K562 (cell line): ENCODE data around the gene HCFC1R1.
"Not testable (repeated sequence)": the region's sequence is repeated elsewhere in the genome, so short reads cannot be mapped to it uniquely, and the experiment has no call there.

Experiments
- POLR2A ChIP-seq: fragments of 450-650 bp; conservative IDR thresholded peaks from 2 replicates; pipeline ENCODE4 v1.6.1; 2016
- SREBF2 ChIP-seq: sonication (generic); formaldehyde crosslinking; IDR thresholded peaks from 2 replicates; pipeline ENCODE4 v1.4.0; 2020; ENCODE audit warnings: mild to moderate bottlenecking, missing genetic modification reagents
- ZFP1 ChIP-seq: fragments of 450-650 bp; formaldehyde crosslinking; IDR thresholded peaks from 2 replicates; pipeline ENCODE4 v1.4.0; 2020; ENCODE audit warnings: mild to moderate bottlenecking, mixed read lengths
- TF ChIP-seq, protein P1 (sequence below), 3 experiments: IDR thresholded peaks in 2 of 3; conservative IDR thresholded peaks in 1 of 3; 2 replicates each; pipeline ENCODE4 v1.5.1; 2011 to 2012; ENCODE audit warnings: low read length in 3 of 3, mild to moderate bottlenecking in 3 of 3, control low read depth in 2 of 3, improper control_type of control experiment in 1 of 3, inconsistent platforms in 1 of 3, low read depth in 1 of 3, mixed read lengths in 1 of 3, moderate library complexity in 1 of 3; ENCODE audit not compliant: insufficient read depth in 2 of 3
- TF ChIP-seq, protein P2 (sequence below): fragments of 450-650 bp; formaldehyde crosslinking; IDR thresholded peaks from 2 replicates; pipeline ENCODE4 v1.4.0; 2022; ENCODE audit warnings: missing genetic modification characterization

DNA sequence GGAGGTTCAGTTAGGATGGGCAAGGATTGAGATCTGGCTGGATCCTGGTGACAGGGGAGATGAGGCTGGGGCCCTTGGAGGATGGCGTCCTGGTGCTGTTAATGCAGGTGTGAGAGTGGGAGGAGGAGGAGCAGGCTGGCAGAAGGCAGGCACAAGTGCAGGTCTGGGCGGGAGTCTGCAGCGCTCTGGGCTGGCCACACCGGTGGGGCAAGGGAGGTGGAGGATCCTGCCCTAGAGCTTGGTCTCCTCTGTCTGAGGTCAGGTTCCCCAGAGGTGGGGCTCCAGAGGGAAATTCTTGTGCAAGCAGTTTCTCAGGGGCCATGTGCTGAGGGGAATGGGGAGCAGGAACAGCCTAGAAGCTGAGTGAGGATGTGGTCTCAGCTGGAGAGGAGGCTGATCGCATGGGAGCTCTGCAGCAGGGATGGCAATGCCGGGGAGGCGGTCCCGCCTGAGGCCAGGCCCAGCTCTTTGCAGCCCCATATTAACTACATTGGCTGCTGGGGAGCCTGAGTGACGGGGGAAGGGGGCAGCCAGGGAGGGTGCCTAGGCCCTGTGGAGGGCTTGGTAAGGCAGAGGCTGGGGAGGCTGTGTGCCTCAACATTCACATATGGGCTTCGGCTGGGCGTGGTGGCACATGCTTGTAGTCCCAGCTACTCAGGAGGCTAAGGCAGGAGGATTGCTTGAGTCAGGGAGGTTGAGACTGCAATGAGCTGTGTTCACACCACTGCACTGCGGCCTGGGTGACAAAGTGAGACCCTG, 29.0 kb upstream of the HCFC1R1 start:
- TF ChIP-seq, protein P1, sequence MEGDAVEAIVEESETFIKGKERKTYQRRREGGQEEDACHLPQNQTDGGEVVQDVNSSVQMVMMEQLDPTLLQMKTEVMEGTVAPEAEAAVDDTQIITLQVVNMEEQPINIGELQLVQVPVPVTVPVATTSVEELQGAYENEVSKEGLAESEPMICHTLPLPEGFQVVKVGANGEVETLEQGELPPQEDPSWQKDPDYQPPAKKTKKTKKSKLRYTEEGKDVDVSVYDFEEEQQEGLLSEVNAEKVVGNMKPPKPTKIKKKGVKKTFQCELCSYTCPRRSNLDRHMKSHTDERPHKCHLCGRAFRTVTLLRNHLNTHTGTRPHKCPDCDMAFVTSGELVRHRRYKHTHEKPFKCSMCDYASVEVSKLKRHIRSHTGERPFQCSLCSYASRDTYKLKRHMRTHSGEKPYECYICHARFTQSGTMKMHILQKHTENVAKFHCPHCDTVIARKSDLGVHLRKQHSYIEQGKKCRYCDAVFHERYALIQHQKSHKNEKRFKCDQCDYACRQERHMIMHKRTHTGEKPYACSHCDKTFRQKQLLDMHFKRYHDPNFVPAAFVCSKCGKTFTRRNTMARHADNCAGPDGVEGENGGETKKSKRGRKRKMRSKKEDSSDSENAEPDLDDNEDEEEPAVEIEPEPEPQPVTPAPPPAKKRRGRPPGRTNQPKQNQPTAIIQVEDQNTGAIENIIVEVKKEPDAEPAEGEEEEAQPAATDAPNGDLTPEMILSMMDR (IDR thresholded peaks at IDR 0.05 in 2 of 3, conservative IDR thresholded peaks at IDR 0.05 in 1 of 3; ENCODE audit: insufficient read depth in 2 of 3, low read depth in 1 of 3, low read length in 3 of 3), result not testable (repeated sequence)
- TF ChIP-seq POLR2A; SREBF2 (CRISPR knock-in tag); ZFP1: not testable (repeated sequence)
- TF ChIP-seq, protein P2, sequence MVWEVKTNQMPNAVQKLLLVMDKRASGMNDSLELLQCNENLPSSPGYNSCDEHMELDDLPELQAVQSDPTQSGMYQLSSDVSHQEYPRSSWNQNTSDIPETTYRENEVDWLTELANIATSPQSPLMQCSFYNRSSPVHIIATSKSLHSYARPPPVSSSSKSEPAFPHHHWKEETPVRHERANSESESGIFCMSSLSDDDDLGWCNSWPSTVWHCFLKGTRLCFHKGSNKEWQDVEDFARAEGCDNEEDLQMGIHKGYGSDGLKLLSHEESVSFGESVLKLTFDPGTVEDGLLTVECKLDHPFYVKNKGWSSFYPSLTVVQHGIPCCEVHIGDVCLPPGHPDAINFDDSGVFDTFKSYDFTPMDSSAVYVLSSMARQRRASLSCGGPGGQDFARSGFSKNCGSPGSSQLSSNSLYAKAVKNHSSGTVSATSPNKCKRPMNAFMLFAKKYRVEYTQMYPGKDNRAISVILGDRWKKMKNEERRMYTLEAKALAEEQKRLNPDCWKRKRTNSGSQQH (CRISPR knock-in tag), result not testable (repeated sequence)
